Vagina (tissue), 2 donors: ENCODE data around the gene CRYZ.

Experiments used
- CTCF ChIP-seq, 3 experiments: fragments of 450-650 bp in 2 of 3; fragments of 200-600 bp in 1 of 3; sonication (generic) in 1 of 3; IDR thresholded peaks; one replicate each; pipeline ENCODE4 v1.5.1; 2017 to 2019; ENCODE audit warnings: antibody characterized with exemption in 3 of 3, mild to moderate bottlenecking in 2 of 3, moderate library complexity in 2 of 3
- POLR2A ChIP-seq, 2 donors: fragments of 450-650 bp; IDR thresholded peaks; one replicate each; pipeline ENCODE4 v1.6.1; 2017; ENCODE audit warnings: antibody characterized with exemption in 2 of 2, mild to moderate bottlenecking in 2 of 2, moderate library complexity in 2 of 2

GRCh38 chr1:74697832-74698231, 35.0 kb downstream of the CRYZ start:
- TF ChIP-seq CTCF (IDR thresholded peaks at IDR 0.05) = no peak
- TF ChIP-seq POLR2A (IDR thresholded peaks at IDR 0.05) = no peak
